ENCODE data around the gene CDX1.

GRCh38 chr5:150159031-150159430, 7.5 kb upstream of the CDX1 start:
- TF ChIP-seq, protein P1, sequence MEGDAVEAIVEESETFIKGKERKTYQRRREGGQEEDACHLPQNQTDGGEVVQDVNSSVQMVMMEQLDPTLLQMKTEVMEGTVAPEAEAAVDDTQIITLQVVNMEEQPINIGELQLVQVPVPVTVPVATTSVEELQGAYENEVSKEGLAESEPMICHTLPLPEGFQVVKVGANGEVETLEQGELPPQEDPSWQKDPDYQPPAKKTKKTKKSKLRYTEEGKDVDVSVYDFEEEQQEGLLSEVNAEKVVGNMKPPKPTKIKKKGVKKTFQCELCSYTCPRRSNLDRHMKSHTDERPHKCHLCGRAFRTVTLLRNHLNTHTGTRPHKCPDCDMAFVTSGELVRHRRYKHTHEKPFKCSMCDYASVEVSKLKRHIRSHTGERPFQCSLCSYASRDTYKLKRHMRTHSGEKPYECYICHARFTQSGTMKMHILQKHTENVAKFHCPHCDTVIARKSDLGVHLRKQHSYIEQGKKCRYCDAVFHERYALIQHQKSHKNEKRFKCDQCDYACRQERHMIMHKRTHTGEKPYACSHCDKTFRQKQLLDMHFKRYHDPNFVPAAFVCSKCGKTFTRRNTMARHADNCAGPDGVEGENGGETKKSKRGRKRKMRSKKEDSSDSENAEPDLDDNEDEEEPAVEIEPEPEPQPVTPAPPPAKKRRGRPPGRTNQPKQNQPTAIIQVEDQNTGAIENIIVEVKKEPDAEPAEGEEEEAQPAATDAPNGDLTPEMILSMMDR (IDR thresholded peaks at IDR 0.05), result no peak
- TF ChIP-seq POLR2A (IDR thresholded peaks at IDR 0.05) (no peak), POLR2AphosphoS5 (IDR thresholded peaks at IDR 0.05) (no peak), EP300 (IDR thresholded peaks at IDR 0.05) (no peak)
